Cardiac muscle cell (in vitro differentiated cells and primary cell): ENCODE results near the gene PTPRN. TPM values are rescaled to one million over a fixed set of nuclear protein-coding genes. Genes with fewer than 3 reads are reported as not detected.

Experiments used
- DNase-seq, 2 donors: peaks; one replicate each; pipeline versions ENCODE4 v3.0.0 to v3.0.0-alpha.2; 2010 to 2017; ENCODE audit warnings: low read depth in 1 of 2, low spot score in 1 of 2
- H3K27ac ChIP-seq: fragments of 200-600 bp; sonication (generic); 2 replicates; pipeline ENCODE4 v1.5.1; 2016
- H3K27me3 ChIP-seq: fragments of 200-600 bp; sonication (generic); 2 replicates; pipeline ENCODE4 v1.6.0; 2016; ENCODE audit warnings: control low read depth
- H3K36me3 ChIP-seq: fragments of 200-600 bp; sonication (generic); 2 replicates; pipeline ENCODE4 v1.5.1; 2016; ENCODE audit warnings: control low read depth
- H3K4me1 ChIP-seq: fragments of 200-600 bp; sonication (generic); 2 replicates; pipeline ENCODE4 v1.8.1; 2017; ENCODE audit warnings: low read depth, mild to moderate bottlenecking, mixed run types
- H3K4me3 ChIP-seq: fragments of 200-600 bp; sonication (generic); 2 replicates; pipeline ENCODE4 v1.5.1; 2016; ENCODE audit warnings: mild to moderate bottlenecking
- H3K9me3 ChIP-seq: fragments of 200-600 bp; sonication (generic); 2 replicates; pipeline ENCODE4 v1.5.1; 2017; ENCODE audit warnings: low read depth, mild to moderate bottlenecking, control low read depth
- polyA plus RNA-seq: library from polyadenylated mRNA; unstranded; fragments of >200 nt; fragmentation: Nextera tagmentation; extraction: Ambion mirVana; gene quantifications from 2 replicates; pipeline ENCODE4 v1.2.1, GENCODE V29; 2016
- total RNA-seq: library from RNA; depleted of rRNA; stranded (reverse); fragments of >200 nt; gene quantifications from 2 replicates; pipeline ENCODE4 v1.2.3, GENCODE V29; 2016
- TF ChIP-seq, protein P1 (sequence below): IDR thresholded peaks from 2 replicates; pipeline ENCODE4 v1.5.1; 2012; ENCODE audit warnings: low read depth, mild to moderate bottlenecking, low read length

Gene PTPRN
- total RNA-seq: 0.36 and 1.2 TPM in 2 replicates
- polyA plus RNA-seq: 0.22 and 1.4 TPM in 2 replicates

DNA sequence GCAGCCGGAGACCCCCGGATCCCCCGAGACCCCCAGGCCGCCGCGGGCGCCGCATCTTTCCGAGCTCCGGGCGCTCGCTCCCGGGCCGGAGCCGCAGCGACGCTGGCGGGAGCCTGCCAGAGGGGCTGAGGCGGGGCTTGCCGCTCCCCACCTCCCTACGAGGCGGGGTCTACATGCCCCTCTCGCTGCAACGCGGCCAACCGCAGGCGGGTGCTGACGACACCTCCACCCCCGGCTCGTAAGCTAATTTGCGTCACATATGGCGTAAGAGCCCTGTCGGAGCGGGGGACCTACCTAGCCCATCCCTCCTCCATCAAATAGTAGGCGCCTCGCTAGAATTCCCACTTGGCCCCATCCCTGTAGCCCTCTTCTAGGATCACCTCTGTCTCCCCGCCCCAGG, at the start of gene PTPRN:
Gene PTPRN (minus strand): TSS at position 124 of the 400 bp plus-strand sequence. CDS start 69 bp downstream, at position 55.
- peak in 1 of 2 donors; percentile 87 for DNase-seq
- Histone ChIP-seq H3K36me3 (no peaks in the 10 kb centered on the region), H3K27me3 (peaks cover 75% of the 10 kb centered on the region), H3K4me3 (peak within 1 kb of the TSS; percentile 7), H3K9me3 (no peaks in the 10 kb centered on the region), H3K27ac (no peak within 1 kb of the TSS), H3K4me1 (no peaks in the 10 kb centered on the region)
- TF ChIP-seq, protein P1, sequence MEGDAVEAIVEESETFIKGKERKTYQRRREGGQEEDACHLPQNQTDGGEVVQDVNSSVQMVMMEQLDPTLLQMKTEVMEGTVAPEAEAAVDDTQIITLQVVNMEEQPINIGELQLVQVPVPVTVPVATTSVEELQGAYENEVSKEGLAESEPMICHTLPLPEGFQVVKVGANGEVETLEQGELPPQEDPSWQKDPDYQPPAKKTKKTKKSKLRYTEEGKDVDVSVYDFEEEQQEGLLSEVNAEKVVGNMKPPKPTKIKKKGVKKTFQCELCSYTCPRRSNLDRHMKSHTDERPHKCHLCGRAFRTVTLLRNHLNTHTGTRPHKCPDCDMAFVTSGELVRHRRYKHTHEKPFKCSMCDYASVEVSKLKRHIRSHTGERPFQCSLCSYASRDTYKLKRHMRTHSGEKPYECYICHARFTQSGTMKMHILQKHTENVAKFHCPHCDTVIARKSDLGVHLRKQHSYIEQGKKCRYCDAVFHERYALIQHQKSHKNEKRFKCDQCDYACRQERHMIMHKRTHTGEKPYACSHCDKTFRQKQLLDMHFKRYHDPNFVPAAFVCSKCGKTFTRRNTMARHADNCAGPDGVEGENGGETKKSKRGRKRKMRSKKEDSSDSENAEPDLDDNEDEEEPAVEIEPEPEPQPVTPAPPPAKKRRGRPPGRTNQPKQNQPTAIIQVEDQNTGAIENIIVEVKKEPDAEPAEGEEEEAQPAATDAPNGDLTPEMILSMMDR: no peak

DNA sequence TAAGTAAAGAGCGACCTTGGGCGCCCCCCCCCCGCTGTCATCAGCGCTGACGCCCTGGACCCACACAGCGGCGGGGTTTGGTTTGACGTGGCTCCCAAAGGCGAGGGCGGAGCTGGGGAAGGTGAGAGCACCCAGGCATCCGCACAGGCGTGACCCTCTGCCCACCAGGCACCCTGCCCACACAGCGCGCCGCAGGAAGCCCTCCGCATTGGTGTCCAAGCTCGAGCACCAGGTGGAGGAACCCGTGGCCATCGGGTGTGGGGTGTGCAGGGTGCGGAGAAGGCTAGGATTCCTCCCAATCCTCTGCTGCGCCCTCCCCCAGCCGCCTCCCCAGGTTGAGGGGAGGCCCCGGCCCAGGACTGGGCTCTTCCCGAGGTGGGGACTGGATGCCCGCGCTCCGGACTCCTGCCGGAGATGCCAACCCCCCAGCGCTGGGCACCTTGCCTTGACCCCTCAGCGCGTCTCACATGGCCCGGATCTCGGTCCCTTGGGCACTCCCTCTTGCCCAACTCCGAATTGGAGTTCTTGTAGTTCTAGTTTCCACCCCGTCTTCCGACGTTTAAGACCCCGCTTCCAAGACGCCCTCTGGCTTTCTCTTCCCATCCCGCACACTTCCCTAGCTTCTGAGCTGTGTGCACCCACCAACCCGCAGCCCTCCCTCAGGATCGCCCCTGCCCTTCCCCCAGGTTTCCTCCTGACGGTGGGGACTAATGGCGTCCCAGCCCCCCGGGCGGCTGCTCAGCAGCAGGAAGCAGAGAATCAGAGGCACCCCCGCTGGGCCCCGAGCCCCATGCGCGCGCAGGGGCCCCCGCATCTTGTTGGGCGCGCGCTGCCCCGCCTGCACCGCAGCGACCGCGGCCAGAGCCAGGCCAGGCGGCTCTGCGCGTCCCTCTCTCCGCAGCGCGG, 49.2 kb upstream of the PTPRN start:
- TF ChIP-seq, protein P1: no peak
- peak in 1 of 2 donors; percentile 38 for DNase-seq
- H3K4me3 ChIP-seq: peak overlapping the region; percentile 24
- peaks cover 11% of the 10 kb centered on the region for H3K4me1 ChIP-seq
- H3K36me3 ChIP-seq: no peaks in the 10 kb centered on the region
- no peak overlapping the region for H3K27ac ChIP-seq
- no peaks in the 10 kb centered on the region for H3K9me3 ChIP-seq
- peaks cover 77% of the 10 kb centered on the region for H3K27me3 ChIP-seq

DNA sequence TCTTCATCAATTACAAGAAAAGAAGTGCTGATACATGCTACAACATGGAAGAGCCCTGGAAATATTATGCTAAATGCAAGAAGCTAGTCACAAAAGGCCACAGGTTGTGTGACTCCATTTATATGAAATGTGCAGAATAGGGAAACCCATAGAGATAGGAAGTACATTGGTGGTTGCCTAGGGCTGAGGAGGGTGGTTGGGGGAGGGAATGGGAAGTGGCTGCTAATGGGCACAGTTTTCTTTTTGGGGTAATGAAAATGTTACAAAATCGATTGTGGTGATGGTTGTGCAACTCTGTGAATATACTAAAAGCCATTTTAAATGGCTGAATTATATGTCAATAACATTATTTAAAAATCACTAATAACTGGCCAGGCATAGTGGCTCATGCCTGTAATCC, 47.6 kb upstream of the PTPRN start:
- no peak overlapping the region for H3K4me3 ChIP-seq
- TF ChIP-seq, protein P1: no peak
- no peak for DNase-seq
- no peaks in the 10 kb centered on the region for H3K9me3 ChIP-seq
- H3K36me3 ChIP-seq: no peaks in the 10 kb centered on the region
- peaks cover 11% of the 10 kb centered on the region for H3K4me1 ChIP-seq
- H3K27ac ChIP-seq: no peak overlapping the region
- H3K27me3 ChIP-seq: peaks cover 77% of the 10 kb centered on the region

DNA sequence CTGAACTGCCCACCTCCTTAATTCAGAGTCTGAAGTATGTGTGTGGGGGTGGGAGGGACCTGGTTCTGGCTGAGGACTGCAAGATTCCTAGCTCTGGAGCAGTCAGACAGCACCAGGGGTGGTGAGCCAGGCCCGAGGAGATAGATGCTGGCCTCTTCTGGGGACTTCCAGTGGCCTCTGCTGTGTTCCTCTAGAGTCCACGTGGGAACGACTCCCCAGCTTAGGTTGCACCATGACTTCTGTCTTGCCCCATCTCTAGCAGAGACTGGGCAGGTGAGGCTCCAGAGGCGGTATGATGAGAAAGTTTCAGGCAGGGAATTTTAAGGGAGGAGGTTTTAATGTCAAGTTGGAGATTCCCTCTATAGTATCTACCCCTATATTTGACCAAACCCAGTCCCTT, 45.4 kb upstream of the PTPRN start:
- Histone ChIP-seq H3K27ac (no peak overlapping the region), H3K4me1 (peaks cover 11% of the 10 kb centered on the region), H3K4me3 (no peak overlapping the region), H3K27me3 (peaks cover 58% of the 10 kb centered on the region), H3K9me3 (no peaks in the 10 kb centered on the region), H3K36me3 (no peaks in the 10 kb centered on the region)
- DNase-seq: no peak
- TF ChIP-seq, protein P1: no peak

DNA sequence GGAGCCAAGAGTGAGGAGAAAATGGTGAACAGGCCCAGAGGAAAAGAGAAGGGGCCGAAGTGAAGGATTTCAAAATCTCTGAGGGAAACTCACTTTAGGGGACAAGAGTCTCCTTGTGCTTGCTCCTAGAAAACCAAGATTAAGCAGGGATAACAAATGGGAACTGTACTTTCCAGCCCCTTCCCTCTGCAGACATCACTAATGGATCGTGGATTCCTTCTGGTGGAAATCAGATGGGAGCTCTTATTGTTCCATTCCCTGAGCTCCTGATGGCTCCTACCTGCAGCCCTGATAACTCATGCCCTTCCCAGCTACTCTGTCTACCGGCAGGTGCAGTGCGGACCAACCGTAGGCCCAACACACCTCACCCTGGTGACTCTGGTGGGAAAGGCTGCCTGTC, 43.9 kb upstream of the PTPRN start:
- TF ChIP-seq, protein P1: no peak
- H3K27ac ChIP-seq: no peak overlapping the region
- peaks cover 4% of the 10 kb centered on the region for H3K4me1 ChIP-seq
- H3K4me3 ChIP-seq: no peak overlapping the region
- no peaks in the 10 kb centered on the region for H3K9me3 ChIP-seq
- H3K36me3 ChIP-seq: no peaks in the 10 kb centered on the region
- no peak for DNase-seq
- peaks cover 50% of the 10 kb centered on the region for H3K27me3 ChIP-seq
